Measurements from ENCODE around the gene IL21.
"Not testable (repeated sequence)": the region's sequence is repeated elsewhere in the genome, so short reads cannot be mapped to it uniquely, and the experiment has no call there.

The IL21 gene

GRCh38 chr4:122577808-122578781 lies 42.8 kb downstream of the IL21 start:
- peak; percentile 77 for DNase-seq (ENCODE audit: low spot score)

GRCh38 chr4:122577189-122577553 lies 43.7 kb downstream of the IL21 start:
- DNase-seq (ENCODE audit: low spot score) = no peak

DNA sequence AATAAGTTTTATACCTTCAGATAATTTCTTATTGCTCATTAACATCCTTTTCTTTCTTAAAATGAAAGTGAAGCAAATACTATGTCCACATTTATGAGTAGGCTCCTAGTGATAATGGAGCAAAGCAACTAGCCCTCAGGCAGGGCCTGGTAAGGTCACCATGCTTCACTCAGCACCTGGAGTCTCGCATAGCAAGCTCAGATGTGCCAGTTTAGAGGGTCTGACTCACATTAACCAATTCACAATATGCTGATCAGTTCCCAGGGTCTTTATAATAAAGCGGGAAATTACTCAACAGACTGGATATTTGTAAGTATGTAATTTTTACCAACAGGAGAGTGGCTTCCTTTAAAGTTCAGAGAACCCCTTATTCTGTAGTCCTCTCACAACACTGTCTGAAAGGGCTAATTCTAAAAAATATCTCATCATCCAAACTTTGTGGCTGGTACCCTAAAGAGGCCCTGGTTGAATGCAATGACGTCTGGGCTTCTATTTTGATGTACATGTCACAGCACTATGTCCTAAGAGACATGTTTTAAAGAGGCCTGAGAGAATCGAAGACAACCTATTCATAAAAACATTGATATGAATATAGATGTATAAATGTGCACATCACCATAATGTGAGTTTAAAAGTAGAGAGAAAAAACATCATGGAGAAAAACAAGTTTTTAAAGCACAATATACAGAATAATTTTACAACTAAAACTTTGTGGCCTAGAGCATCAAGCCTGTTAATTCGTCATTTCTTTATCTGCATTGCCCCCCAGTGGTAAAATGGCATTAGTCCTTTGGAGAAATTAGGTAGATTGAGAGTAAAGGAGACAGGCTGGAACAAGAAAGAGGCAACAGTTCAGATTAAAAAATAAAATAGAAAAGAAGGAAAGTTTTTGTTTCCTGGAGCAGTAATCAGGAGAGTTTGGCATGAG lies 44.3 kb downstream of the IL21 start:
- DNase-seq (ENCODE audit: low spot score) = peak; percentile 60

DNA sequence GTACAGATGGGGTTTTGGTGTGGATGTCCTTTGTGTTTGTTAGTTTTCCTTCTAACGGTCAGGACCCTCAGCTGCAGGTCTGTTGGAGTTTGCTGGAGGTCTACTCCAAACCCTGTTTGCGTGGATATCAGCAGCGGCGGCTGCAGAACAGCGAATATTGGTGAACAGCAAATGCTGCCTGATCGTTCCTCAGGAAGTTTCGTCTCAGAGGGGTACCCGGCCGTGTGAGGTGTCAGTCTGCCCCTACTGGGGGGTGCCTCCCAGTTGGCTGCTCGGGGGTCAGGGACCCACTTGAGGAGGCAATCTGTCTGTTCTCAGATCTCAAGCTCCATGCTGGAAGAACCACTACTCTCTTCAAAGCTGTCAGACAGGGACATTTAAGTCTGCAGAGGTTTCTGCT lies 46.5 kb downstream of the IL21 start:
- DNase-seq (ENCODE audit: low spot score) = not testable (repeated sequence)

DNA sequence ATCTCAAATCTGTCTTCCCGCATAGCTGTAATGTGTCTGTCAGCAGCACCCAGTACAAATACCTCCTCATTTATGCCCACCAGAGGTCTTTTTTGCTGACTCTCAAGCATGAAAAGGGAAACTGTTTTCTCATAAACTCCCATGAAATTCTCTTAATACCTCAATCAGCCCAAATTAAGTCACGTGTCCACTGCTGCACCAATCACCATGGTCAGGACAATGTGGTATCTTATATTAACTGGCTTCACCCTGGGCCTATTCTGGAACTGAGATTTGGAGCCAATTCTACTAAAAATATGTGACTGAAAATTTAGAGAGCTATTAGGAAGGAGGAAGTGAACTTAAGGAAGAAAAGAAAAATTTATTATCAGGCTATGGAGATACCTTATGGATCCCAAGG lies 58.4 kb downstream of the IL21 start:
- no peak for DNase-seq (ENCODE audit: low spot score)

Data from CD4-positive, alpha-beta T cell treated with Interleukin-6 at 100 ng/mL for 8 hours (primary cell).